Vagina (tissue), 2 donors: ENCODE measurements around the gene KLC3. TPM values are rescaled to one million over a fixed set of nuclear protein-coding genes. Genes with fewer than 3 reads are reported as not detected.
A peak's percentile ranks its signal among the peaks of the same experiment; 100 is the strongest.

ENCODE experiments used
- DNase-seq, 2 donors: peaks; one replicate each; pipeline ENCODE4 v3.0.0-alpha.2; 2017; ENCODE audit errors: extremely low spot score in 2 of 2
- H3K27ac ChIP-seq: fragments of 200-600 bp; sonication (generic); one replicate; pipeline ENCODE4 v1.5.1; 2019
- H3K27me3 ChIP-seq: fragments of 200-600 bp; sonication (generic); one replicate; pipeline ENCODE4 v1.5.1; 2019
- H3K36me3 ChIP-seq, 2 donors: fragments of 200-600 bp; sonication (generic); one replicate each; pipeline ENCODE4 v1.5.1; 2017 to 2019
- H3K4me1 ChIP-seq: fragments of 200-600 bp; sonication (generic); one replicate; pipeline ENCODE4 v1.5.1; 2019
- H3K4me3 ChIP-seq, 2 donors: fragments of 200-600 bp; sonication (generic); 1 replicate in 1 of 2; 2 replicates in 1 of 2; pipeline ENCODE4 v1.5.1; 2016 to 2019
- H3K9me3 ChIP-seq: fragments of 200-600 bp; sonication (generic); one replicate; pipeline ENCODE4 v1.5.1; 2019
- CTCF ChIP-seq, 3 experiments: fragments of 450-650 bp in 2 of 3; fragments of 200-600 bp in 1 of 3; sonication (generic) in 1 of 3; IDR thresholded peaks; one replicate each; pipeline ENCODE4 v1.5.1; 2017 to 2019; ENCODE audit warnings: antibody characterized with exemption in 3 of 3, mild to moderate bottlenecking in 2 of 3, moderate library complexity in 2 of 3
- POLR2A ChIP-seq, 2 donors: fragments of 450-650 bp; IDR thresholded peaks; one replicate each; pipeline ENCODE4 v1.6.1; 2017; ENCODE audit warnings: antibody characterized with exemption in 2 of 2, mild to moderate bottlenecking in 2 of 2, moderate library complexity in 2 of 2
- POLR2AphosphoS5 ChIP-seq, 2 donors: sonication (generic); formaldehyde crosslinking; IDR thresholded peaks; one replicate each; pipeline ENCODE4 v1.9.0; 2017; ENCODE audit warnings: antibody characterized with exemption in 2 of 2, mild to moderate bottlenecking in 2 of 2, low read depth in 1 of 2; ENCODE audit not compliant: insufficient read depth in 1 of 2
- intact Hi-C: fragments of 100-400 bp; cut with DNase I; formaldehyde crosslinking; loops from one replicate; pipeline ENCODE4 v1.15.1; 2023
- total RNA-seq: library from RNA; depleted of rRNA; stranded (reverse); fragments of >200 nt; gene quantifications from one replicate; pipeline ENCODE4 v1.2.3, GENCODE V29; 2016

The KLC3 gene
- total RNA-seq, 1 donor from 2014 or later: 20.9 TPM

- peaks cover 11% of the 10 kb centered on the region for H3K4me1 ChIP-seq
- peak within 1 kb of the TSS; percentile 64 for H3K27ac ChIP-seq
- intact Hi-C loops: no loop called here
- peak within 1 kb of the TSS; percentile 74 to 91 for H3K4me3 ChIP-seq
- peak in 1 of 2 donors; percentile 99 for DNase-seq
- TF ChIP-seq POLR2AphosphoS5 (IDR thresholded peaks at IDR 0.05; ENCODE audit: insufficient read depth in 1 of 2, low read depth in 1 of 2) (peak; percentile 68 to 96), CTCF (IDR thresholded peaks at IDR 0.05) (no peak)
- no peaks in the 10 kb centered on the region for H3K9me3 ChIP-seq
- H3K27me3 ChIP-seq: no peaks in the 10 kb centered on the region
- no peaks in the 10 kb centered on the region for H3K36me3 ChIP-seq
These were observed 30.1 kb downstream of the KLC3 start, which contains the start of gene ERCC2 for GRCh38 chr19:45370410-45371204. TSS of gene ERCC2 (minus strand) at chr19:45370573. CDS start at chr19:45370540, 33 bp downstream.

- no peak for DNase-seq
- Histone ChIP-seq H3K27me3 (no peaks in the 10 kb centered on the region), H3K27ac (no peak overlapping the region), H3K4me3 (no peak overlapping the region), H3K9me3 (no peaks in the 10 kb centered on the region), H3K36me3 (no peaks in the 10 kb centered on the region), H3K4me1 (no peaks in the 10 kb centered on the region)
- TF ChIP-seq POLR2AphosphoS5 (IDR thresholded peaks at IDR 0.05; ENCODE audit: insufficient read depth in 1 of 2, low read depth in 1 of 2) (no peak), POLR2A (IDR thresholded peaks at IDR 0.05) (no peak), CTCF (IDR thresholded peaks at IDR 0.05) (no peak)
- intact Hi-C loops: no loop called here
These were observed 35.6 kb downstream of the KLC3 start for GRCh38 chr19:45376045-45376724.

- Histone ChIP-seq H3K4me3 (no peak overlapping the region), H3K4me1 (no peaks in the 10 kb centered on the region), H3K27ac (no peak overlapping the region), H3K9me3 (no peaks in the 10 kb centered on the region), H3K27me3 (peaks cover 9% of the 10 kb centered on the region), H3K36me3 (peaks cover 0 to 4% of the 10 kb centered on the region in 2 donors)
- intact Hi-C loops: no loop called here
- TF ChIP-seq POLR2A (IDR thresholded peaks at IDR 0.05) (no peak), CTCF (IDR thresholded peaks at IDR 0.05) (no peak), POLR2AphosphoS5 (IDR thresholded peaks at IDR 0.05; ENCODE audit: insufficient read depth in 1 of 2, low read depth in 1 of 2) (no peak)
- no peak for DNase-seq
These were observed 39.6 kb downstream of the KLC3 start for GRCh38 chr19:45380107-45380506.

GRCh38 chr19:45382426-45382825 lies 41.9 kb downstream of the KLC3 start:
- peaks cover 10% of the 10 kb centered on the region for H3K4me1 ChIP-seq
- H3K9me3 ChIP-seq: no peaks in the 10 kb centered on the region
- TF ChIP-seq POLR2A (IDR thresholded peaks at IDR 0.05): no peak
- no peak for TF ChIP-seq POLR2AphosphoS5 (IDR thresholded peaks at IDR 0.05; ENCODE audit: insufficient read depth in 1 of 2, low read depth in 1 of 2)
- TF ChIP-seq CTCF (IDR thresholded peaks at IDR 0.05): no peak
- H3K36me3 ChIP-seq: peaks cover 0 to 4% of the 10 kb centered on the region in 2 donors
- H3K4me3 ChIP-seq: no peak overlapping the region
- intact Hi-C loops: no loop called here
- no peak overlapping the region for H3K27ac ChIP-seq
- DNase-seq: no peak
- H3K27me3 ChIP-seq: peaks cover 17% of the 10 kb centered on the region
